HTERT RPE-1 (cell line): ENCODE measurements around the gene PRDM16.

Source experiments
- in situ Hi-C: fragments of 300-500 bp; cut with MboI; formaldehyde crosslinking; loops from 4 replicates; pipeline ENCODE4 v1.14.3; 2020; ENCODE audit warnings: low sequenced_read_pairs

The PRDM16 gene

DNA sequence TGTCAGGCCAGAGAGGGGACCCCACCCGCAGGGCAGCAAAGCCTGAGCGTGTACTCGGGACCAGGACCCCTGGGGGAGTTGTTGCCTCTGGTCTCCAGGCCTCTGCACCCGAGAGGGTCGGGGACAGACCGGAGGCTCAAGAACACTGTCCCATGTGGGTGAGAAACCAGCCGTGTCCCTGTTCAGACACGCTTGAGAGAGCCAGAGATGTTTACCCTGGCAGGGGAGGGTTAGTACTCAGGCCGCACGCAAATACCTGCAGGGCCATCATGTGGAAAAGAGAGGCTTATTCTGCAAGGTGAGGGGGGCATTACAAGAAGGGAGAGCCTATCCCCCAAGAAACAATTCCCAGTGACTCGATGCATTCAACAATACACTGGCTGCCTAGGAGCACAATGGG lies 311.5 kb downstream of the PRDM16 start:
- in situ Hi-C loops = no loop called here

DNA sequence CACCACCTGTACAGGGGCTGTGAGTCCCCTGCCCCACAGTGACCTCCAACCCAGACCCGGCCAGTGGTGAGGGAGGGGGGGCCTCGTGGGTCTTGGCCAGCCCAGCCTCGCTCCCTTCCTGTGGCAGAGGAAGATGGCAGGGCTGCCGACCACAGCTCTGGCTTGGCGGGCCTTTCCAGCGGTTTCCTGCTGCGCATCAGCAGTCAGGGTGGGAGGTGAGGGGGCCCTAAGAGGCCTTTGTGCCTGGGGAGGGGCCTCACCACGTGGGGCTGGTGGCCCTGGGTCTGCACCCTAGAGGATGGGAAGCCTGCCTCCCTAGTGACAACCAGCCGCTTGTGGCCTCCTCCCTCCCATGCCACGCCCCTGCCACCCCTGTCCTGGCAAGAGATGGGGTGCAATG lies 312.9 kb downstream of the PRDM16 start:
- in situ Hi-C loops = no loop called here

DNA sequence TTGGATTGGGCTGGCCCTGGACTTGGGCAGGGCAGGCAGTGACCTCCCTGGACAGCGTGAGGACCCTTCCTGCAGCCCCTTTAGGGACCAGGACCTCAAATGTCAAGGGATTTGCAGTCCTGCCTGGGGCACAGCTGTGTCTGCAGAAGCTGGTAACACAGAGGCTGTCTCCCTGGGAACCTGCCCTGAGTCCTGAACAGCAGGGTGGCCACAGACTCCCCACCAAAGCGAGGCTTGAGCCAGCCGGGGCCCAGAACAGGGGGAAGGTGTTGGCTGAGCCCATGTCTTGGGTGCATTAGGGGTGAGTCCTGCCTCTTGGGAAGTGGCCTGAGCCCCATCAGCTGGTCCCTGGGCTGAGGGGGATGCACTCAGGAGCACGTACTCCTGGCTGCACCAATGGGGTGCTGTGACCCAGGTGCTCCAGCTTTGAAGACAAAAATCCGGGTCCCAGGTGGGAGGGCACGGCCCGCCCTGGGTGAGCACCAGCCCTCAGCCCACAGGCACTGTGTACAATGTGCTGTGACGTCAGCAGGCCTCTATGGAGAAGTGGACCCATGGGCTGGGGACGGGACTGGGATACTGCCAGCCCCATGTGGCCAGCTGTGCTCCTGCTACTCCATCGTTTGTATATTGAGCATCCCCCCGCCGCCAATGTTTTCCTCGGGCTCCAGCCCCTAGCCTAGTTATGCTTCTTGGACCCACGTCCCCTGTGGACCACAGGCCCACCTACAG lies 313.5 kb downstream of the PRDM16 start:
- in situ Hi-C loops = no loop called here

DNA sequence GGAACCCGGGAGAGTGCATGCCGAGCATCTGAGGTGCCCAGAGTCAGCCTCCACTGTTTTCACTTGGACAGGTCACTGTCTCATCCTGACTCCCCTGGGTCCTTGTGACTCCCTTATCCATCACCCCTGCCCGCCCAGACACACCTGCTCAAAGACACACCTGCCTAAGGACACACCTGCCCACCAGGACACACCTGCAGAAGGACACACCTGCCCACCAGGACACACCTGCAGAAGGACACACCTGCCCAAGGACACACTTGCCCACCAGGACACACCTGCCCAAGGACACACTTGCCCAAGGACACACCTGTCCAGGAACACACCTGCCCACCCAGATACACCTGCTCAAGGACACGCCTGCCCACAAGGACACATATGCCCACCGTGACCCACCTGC lies 314.7 kb downstream of the PRDM16 start:
- in situ Hi-C loops = no loop called here

DNA sequence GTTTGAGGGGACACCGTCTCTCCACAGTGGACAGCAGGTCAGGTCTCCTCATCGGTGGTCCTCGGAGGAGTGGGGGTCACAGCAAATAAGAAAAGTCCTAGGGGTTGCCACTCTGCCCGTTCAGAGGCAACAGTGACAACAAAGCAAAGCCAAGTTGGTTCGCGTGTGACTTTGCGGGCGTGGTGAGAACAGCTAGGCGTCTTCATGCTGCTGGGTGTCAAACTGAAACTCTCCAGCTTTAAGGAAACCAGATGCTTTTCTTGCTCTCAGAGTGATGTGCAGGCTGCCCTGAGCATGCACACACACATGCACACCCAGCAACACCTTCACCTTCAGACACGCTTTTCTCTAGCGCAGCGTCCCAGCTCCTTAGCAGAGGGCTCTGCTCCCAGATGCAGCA lies 315.4 kb downstream of the PRDM16 start:
- in situ Hi-C loops = no loop called here

DNA sequence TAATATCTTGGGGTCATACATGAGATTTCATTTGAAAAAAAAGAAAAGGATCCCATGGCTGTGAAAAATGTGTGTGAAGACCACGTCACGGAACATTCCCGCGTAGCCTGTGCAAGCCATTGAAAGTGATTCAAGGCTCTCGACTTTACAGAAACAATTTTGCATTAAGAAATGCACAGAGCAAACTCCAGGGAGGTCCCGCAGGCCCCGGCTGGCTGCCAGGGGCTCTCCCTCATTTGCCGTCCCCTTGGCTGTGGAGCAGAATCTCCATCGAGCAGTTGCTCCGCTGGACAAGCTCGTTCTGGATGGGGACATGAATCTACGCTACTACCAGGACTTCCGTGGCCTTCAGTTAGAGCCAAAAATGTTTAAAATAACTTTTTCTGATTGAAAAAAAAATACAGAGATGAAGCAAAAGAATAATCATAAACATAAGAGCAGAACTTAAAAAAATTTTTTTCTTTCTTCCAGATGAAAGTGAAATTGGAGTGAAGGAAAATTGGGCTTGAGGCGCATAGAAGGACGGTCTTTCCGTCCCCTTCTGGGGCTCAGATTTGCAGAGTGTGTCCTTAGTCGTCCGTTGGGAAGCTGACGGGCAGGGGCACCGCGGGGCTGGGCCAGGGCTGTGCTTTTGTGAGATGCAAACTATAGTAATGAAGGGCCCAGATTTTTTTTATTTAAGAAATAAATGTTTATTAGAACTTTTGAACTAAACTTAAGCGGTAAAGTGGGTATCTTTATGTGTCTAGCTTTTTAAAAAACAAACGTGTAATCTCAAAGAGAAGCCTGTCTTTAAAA lies 317.4 kb downstream of the PRDM16 start:
- in situ Hi-C loops = no loop called here

DNA sequence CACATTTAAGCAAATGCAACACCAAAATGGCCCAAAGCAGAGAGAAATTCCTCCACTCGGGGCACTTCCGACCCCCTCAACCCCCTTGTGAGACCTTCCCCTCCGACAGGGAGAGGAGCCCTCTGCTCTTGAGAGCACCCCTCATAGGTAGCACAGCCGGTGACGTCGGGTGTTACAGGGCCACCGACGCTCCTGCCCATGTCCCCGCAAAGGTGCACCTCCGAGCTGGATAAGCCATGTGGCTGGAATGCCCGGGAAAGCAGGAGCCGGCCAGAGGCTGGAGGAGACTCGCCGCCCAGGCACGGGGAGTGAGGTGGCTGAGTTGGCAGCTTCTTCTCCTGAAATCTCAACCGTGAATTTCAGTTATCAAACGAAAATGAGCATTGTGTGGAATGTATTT lies 318.4 kb downstream of the PRDM16 start:
- in situ Hi-C loops = no loop called here

DNA sequence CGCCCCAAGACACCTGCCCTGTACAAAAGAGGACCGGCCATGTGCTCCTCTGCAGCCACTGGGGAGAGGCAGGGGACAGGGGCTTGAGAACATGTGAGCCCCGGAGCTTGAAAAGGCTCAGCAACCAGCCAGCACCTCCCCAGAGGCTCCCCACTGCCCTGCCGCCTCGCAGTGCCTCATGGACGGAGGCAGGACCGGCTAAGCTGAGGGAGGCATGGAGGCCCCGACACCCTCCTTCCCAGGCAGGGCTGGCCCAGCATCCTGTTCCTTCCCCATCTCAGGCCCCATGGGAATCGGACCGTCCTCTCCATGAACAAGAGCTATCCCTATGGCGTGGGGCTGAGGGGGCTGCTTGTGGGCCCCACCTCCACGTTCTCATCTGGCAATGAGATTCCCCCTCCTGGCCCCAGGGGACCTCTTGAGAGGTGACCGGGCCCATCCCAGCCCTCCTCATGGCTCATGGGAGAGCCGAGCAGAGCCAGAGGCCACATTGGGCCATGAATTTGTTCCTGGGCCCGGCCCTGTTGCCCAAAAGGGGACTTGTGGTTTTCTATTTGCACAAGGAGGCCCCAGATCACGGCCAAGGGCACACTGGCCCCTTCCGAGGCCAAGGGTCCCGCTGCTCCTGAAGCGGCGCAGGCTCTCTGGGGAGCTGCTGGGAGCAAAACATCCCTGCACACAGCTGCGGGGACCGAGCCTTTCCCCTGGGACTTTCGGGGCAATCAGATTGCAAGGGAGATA lies 320.3 kb downstream of the PRDM16 start:
- in situ Hi-C loops = no loop called here

DNA sequence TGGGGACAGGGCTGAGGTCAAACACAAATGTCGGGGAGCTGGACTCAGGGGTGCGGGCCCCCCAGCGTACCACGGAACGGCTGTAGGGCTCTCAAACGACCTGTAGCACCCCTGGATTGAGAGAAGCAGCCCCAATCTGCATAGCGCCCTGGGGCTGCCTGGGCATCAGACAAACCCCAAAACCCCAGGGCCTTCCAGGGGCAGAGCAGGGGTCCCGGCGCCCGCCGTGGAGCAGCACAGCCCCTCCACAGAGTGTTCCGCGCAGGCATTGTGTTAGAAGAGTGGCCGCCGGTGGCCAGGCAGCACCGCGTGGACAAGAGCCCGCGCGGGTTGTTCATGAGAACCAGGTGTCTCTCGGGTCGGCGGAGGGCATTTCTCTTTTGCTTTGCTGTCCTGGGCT lies 321.3 kb downstream of the PRDM16 start:
- in situ Hi-C loops = no loop called here

DNA sequence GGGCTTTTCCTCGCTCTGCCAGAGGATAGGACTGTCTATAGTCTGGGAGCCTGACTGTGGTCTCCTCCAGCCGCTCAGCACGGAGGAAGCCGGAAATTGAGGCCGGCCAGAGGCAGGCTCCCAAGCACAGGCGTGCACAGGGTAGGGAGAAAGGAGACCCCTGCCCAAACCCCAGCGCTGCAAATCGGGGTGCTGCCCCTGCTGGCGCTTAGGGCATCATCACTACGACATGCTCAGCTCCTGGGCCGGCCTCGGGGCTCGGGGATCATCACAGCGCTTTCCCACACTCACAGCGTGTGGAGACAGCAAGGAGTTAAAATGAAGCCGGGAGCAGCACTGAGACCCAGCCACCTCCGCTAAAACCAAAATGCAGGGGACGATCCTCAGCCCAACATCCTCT lies 322.7 kb downstream of the PRDM16 start:
- in situ Hi-C loops = no loop called here

DNA sequence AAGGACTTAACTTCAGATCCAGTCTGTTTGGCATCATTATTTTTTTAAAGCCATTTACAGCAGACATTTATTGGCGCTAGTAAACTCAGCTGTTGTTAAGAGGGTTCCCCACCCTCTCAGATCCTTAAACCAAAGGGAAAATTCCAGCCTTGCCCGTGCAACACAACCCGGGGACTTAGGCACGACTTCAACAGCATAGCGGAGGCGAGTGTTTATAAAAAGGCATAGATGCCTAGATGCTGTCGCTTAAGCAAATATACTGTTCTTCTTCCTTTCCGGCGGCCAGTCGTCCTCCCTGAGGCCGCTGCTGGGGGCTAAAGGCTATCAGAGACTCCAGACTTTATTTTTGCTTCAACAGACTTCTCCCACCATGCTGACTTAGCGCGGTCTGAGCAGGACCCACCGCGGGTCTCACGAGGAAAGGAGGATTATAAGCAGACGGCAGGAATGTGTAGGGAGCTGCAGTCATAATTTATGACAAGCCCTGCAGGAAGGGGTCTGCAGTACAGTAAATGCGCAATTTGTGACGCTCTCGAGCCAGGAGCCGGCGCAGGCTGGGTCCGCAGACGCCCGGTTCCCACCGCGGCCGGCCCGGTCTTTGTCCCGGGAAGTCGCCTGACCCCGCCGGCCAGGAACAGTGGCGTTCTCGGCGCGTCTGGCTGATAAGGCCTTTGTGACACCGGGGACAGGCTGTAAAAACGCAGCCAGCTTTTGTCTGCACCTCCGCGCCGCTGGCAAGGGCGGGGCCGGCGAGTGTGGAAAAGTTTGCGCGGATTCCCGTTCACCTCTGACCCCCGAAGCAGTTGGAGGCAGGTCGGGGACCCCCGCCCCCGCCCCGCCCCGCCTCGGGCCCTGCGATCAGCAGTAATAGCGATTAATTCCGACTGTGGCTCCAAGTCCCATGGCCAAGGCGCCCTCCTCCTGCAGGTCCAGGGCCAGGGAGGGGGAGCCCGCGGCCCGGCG lies 324.3 kb downstream of the PRDM16 start:
- in situ Hi-C loops = no loop called here

DNA sequence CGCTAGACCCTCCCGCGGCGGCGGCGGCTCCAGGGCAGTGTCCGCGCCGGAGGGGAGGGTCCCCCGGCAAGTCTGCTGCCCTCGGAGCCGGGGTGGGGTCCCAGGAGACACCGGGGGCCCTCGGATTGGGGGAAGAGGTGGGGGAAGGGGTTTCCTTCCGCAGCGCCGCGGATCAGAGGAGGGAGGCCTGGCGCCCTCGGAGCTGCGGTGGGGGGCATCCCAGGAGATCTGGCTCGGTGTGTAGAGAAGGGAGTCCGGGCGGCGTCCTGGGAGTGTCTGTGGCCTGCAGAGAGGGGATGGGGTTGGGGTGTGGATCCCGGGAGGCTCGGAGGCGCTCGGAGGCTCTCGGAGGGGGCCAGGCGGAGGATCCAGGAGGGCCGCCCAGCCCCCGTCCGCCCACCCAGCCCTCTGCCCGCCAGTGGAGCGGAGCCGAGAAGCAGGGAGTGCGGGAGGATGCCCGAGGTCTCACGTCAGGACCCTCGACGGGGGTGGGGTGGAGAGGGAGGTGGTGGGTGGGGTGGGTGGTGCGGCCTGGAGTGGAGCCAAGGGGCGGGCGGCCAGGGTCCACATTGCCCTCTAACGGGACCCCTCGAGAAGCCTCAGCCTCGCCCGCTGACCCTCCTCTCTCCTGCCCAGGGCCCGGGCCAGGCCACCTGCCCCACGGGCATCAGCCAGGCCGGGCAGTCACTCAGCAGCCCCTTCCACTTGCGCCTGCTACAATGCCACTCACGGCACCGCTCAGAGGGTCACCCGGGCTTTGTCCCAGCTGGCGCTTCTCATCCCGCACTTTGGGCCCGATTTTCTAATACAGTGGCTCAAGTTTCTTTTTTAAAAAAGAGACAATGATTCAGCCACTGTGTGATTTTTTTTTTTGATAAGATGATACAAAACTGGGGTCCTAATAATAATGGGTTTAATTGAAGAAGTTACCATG lies 325.3 kb downstream of the PRDM16 start:
- in situ Hi-C loops = no loop called here

DNA sequence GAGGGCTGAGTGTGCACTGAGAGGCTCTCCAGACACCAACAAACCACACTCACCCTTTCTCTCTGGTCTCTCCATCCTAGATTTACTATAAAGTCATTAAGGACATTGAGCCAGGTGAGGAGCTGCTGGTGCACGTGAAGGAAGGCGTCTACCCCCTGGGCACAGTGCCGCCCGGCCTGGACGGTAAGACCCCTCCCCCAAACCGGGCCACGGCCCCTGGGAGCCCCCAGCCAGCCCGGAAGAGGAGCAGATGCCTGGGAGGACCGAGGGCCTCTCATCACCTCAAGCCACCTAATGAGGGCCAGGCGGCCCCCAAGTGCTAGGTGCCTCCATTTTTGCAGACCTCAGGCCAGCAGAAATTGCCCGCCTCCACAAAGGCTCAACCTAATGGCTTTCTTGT lies 327.4 kb downstream of the PRDM16 start:
- in situ Hi-C loops = no loop called here

DNA sequence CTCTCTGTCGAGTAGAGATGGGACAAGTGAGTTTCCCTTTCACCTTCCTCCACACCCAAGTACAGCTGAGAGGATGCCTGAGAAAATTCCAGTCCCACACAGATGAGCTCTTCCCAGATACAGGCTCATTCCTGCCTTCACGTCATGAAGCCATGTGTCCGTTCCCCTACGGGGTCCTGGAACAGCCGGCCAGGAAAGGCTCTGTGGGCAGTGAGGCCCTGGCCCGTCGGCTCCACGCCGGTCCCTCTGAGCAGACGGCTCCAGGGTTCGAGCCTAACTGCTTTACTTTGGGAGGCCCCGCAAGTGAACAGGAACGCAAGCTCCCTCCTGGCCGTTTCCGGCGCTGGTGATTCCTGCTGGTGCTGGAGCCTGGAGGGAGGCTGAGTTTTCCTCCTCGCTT lies 328.3 kb downstream of the PRDM16 start:
- in situ Hi-C loops = no loop called here

DNA sequence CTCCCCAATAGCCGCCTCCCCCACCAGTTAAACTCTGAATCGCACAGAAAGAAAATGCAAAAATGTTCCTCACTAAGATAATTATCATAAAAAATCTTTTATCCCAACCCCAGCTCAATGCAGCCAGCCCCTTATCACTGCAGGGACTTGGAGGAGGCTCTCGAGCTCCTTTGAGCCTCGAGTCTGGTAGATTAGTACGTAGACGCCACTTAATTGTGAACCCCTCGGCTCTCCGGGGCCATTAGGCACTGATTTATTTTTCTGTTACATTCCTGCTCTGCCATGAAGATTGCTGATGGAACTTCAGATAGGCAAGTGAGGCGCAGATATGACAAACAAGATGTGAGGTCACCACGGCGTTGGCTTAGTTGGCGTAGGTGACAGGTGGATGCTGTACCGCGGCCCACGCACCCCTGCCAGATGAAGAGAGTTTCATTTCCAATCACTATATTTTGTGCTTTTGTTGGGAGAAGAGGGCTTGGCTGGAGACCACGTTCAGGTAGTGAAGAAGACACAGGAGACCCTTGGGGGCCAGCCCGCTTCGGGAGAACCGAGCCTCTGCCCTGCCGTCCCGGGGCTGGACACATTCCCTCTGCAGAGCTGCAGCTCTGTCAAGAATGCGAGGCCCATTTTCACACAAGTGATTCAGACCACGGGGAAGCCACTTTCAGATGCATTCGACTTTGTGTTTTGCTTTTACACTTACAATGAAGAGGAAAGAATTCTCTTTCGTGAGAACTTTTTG lies 329.6 kb downstream of the PRDM16 start:
- in situ Hi-C loops = no loop called here

DNA sequence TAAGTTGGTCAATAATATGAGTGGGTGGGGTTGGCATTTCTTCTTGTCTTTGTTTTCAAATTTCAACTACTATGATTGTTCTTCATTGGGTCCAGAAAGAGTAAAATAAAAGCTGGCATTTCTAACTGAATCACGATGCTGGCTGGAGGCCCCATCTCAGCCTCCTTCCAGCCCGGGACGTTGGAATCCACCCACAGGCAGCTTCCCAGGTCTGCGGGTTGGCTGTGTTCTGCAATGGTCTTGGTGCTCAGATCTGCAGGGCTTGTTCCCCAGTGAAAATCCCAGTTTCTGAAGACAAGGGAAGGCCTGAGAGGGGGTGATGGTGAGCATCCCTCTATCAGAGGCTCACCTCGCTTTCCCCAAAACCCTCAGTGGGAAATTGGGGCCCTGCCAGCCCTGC lies 330.7 kb downstream of the PRDM16 start:
- in situ Hi-C loops = no loop called here

DNA sequence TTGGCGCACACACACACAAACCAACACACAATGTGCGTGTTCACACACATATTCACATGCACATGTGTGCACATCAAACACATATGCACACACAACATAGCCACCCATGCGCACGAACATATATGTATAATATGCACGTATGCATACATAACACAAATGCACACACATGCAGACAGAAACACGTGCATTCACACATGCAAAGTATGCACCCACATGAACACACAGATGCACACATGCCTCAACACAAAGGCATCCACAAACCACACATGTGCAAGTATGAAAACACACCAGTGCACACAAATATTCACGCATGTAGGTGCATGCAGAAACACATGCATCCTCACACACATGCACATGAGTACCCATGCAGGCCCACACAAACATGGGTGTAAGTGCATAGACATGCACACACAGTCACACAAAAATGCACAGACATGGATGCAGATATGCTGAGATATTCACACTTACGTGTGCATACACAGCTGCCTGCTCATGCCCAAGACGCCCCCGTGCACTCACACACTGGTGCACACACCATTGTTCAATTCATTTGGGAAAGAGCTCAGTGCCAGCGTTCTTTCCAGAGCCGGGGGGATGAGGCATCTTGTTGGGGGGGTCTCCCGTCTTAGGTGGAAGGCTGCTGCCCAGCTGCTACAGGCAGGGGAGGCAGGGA lies 332.7 kb downstream of the PRDM16 start:
- in situ Hi-C loops = no loop called here

DNA sequence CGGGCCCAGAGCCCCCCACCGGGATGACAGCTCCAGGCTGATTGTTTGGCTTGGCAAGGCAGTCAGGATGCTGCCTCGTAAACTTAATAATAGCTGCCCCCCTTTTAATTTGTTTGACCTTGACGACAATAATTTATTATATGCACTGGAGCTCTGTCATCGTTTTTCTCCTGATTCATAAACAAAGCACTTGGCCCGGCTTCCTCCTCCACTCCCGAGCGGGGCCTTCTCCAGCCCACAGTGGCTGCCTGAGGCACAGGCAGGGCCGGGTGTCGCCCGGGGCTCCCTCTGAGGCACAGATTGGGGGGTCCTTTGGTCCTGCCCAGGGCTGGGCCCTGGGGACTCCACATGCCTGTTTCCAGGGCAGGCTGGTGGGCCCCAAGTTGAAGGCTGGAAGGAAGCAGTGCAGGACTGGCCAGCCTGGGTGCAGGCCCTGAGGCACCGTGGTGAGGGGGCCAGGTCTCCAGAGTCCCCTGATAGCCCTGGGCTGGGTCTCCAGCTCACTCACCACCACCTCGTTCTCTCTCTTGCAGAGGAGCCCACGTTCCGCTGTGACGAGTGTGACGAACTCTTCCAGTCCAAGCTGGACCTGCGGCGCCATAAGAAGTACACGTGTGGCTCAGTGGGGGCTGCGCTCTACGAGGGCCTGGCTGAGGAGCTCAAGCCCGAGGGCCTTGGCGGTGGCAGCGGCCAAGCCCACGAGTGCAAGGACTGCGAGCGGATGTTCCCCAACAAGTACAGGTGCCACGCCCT lies 333.4 kb downstream of the PRDM16 start:
- in situ Hi-C loops = no loop called here
